Endothelial cell of umbilical vein (primary cell): ENCODE results near the gene NFXL1. TPM values are rescaled to one million over a fixed set of nuclear protein-coding genes. Genes with fewer than 3 reads are reported as not detected.

Source experiments
- BruUV-seq: library from RNA; stranded (reverse); fragments of 400-500 nt; replicated peaks from 2 replicates; lab custom pipeline; 2021; lab: Mats Ljungman, UMichigan
- CTCF ChIA-PET: fragments of 300-600, 350-600 bp; sonication (Branson Sonifier 250); formaldehyde crosslinking; loops from one replicate; lab custom pipeline; 2021; ENCODE audit warnings: antibody characterized with exemption, inconsistent platforms; lab: Charles Lee
- POLR2A ChIA-PET: fragments of 300-600, 350-600 bp; sonication (Branson Sonifier 250); formaldehyde crosslinking; loops from one replicate; lab custom pipeline; 2021; ENCODE audit warnings: antibody characterized with exemption, inconsistent platforms; lab: Charles Lee
- DNase-seq: peaks from one replicate; pipeline ENCODE4 v3.0.0-alpha.2; 2011; ENCODE audit warnings: low read depth, low spot score
- FAIRE-seq: peaks from 2 replicates; lab custom pipeline; 2011; peaks lifted over from hg19 to GRCh38; lab: Jason Lieb, UNC
- H2AFZ ChIP-seq: 2 replicates; pipeline ENCODE4 v1.6.0; 2012; ENCODE audit warnings: low read depth, low read length, control low read depth, inconsistent platforms
- H3K27ac ChIP-seq: 2 replicates; pipeline ENCODE4 v1.5.1; 2011; ENCODE audit warnings: low read depth, mild to moderate bottlenecking, control low read depth, low read length, moderate library complexity; ENCODE audit not compliant: insufficient read depth
- H3K27me3 ChIP-seq, 2 experiments: 2 replicates each; pipeline versions ENCODE4 v1.6.0 to v1.6.1; 2011; ENCODE audit warnings: low read length in 2 of 2, mixed read lengths in 1 of 2; ENCODE audit not compliant: control insufficient read depth in 2 of 2, insufficient read depth in 2 of 2
- H3K36me3 ChIP-seq, 2 experiments: 2 replicates in 1 of 2; 3 replicates in 1 of 2; pipeline ENCODE4 v1.5.1; 2011; ENCODE audit warnings: low read length in 2 of 2, mild to moderate bottlenecking in 1 of 2, moderate library complexity in 1 of 2; ENCODE audit not compliant: control insufficient read depth in 2 of 2, insufficient read depth in 2 of 2; ENCODE audit errors: extremely low read depth in 1 of 2
- H3K4me1 ChIP-seq: 3 replicates; pipeline ENCODE4 v1.5.1; 2011; ENCODE audit warnings: mild to moderate bottlenecking, low read length; ENCODE audit not compliant: control insufficient read depth, insufficient read depth; ENCODE audit errors: extremely low read depth
- H3K4me2 ChIP-seq: 2 replicates; pipeline ENCODE4 v1.6.1; 2011; ENCODE audit warnings: low read length, control low read depth, mixed read lengths; ENCODE audit not compliant: insufficient read depth
- H3K4me3 ChIP-seq, 3 experiments: fragments of 200-600 bp in 1 of 3; sonication (generic), shearing (Covaris generic) in 1 of 3; replicated peaks in 1 of 3; 2 replicates each; pipeline ENCODE4 v1.5.1; 2011 to 2016; ENCODE audit warnings: control low read depth in 3 of 3, low read length in 3 of 3, mild to moderate bottlenecking in 2 of 3, inconsistent platforms in 1 of 3, low read depth in 1 of 3, moderate library complexity in 1 of 3; ENCODE audit not compliant: insufficient read depth in 1 of 3
- H3K79me2 ChIP-seq: 2 replicates; pipeline ENCODE4 v1.6.0; 2012; ENCODE audit warnings: low read length, inconsistent platforms; ENCODE audit not compliant: control insufficient read depth, insufficient read depth
- H3K9ac ChIP-seq: replicated peaks from 2 replicates; pipeline ENCODE3; 2011; ENCODE audit warnings: low read length, control low read depth; ENCODE audit not compliant: insufficient read depth; ENCODE audit errors: extremely low read depth
- H3K9me1 ChIP-seq: replicated peaks from 3 replicates; pipeline ENCODE4 v1.6.0; 2011; ENCODE audit warnings: mild to moderate bottlenecking, low read length; ENCODE audit not compliant: control insufficient read depth, insufficient read depth; ENCODE audit errors: extremely low read depth
- H3K9me3 ChIP-seq: replicated peaks from 2 replicates; pipeline ENCODE4 v1.5.1; 2012; ENCODE audit warnings: low read length, inconsistent platforms; ENCODE audit not compliant: control insufficient read depth, insufficient read depth
- H4K20me1 ChIP-seq: replicated peaks from 2 replicates; pipeline ENCODE3; 2011; ENCODE audit warnings: mild to moderate bottlenecking, low read length; ENCODE audit not compliant: control insufficient read depth, insufficient read depth; ENCODE audit errors: extremely low read depth
- CTCF ChIP-seq, 2 donors: IDR thresholded peaks; 1 replicate in 1 of 2; 2 replicates in 1 of 2; pipeline ENCODE4 v1.5.1; 2011; ENCODE audit warnings: low read length in 2 of 2, mild to moderate bottlenecking in 2 of 2, moderate library complexity in 2 of 2, control low read depth in 1 of 2, inconsistent platforms in 1 of 2, low read depth in 1 of 2; ENCODE audit not compliant: insufficient read depth in 1 of 2; ENCODE audit errors: extremely low read depth in 1 of 2
- EZH2 ChIP-seq: IDR thresholded peaks from 2 replicates; pipeline ENCODE4 v1.6.1; 2012; ENCODE audit warnings: borderline replicate concordance, low read depth, mild to moderate bottlenecking, moderate library complexity, low read length, inconsistent platforms; ENCODE audit not compliant: severe bottlenecking
- FOS ChIP-seq: IDR thresholded peaks from 2 replicates; pipeline ENCODE4 v1.6.1; 2011; ENCODE audit warnings: mild to moderate bottlenecking, low read length, moderate library complexity, borderline replicate concordance; ENCODE audit not compliant: insufficient read depth
- GATA2 ChIP-seq: IDR thresholded peaks from 2 replicates; pipeline ENCODE4 v1.7.0; 2011; ENCODE audit warnings: low read depth, mild to moderate bottlenecking, moderate library complexity, mixed read lengths, low read length; ENCODE audit not compliant: insufficient read length, insufficient read depth
- JUN ChIP-seq: IDR thresholded peaks from 2 replicates; pipeline ENCODE4 v1.6.1; 2011; ENCODE audit warnings: borderline replicate concordance, low read depth; ENCODE audit not compliant: insufficient read length, insufficient read depth
- MAX ChIP-seq: IDR thresholded peaks from 2 replicates; pipeline ENCODE4 v1.6.1; 2011; ENCODE audit not compliant: insufficient read depth, insufficient read length
- MYC ChIP-seq: IDR thresholded peaks from one replicate; pipeline ENCODE4 v1.6.1; 2011; ENCODE audit warnings: mild to moderate bottlenecking, low read depth, low read length
- POLR2A ChIP-seq: IDR thresholded peaks from 2 replicates; pipeline ENCODE4 v1.6.1; 2012; ENCODE audit warnings: low read depth, mild to moderate bottlenecking, control low read depth, low read length
- POLR2AphosphoS5 ChIP-seq: IDR thresholded peaks from 2 replicates; pipeline ENCODE4 v1.6.1; 2012; ENCODE audit warnings: low read depth, mild to moderate bottlenecking, control low read depth, low read length, moderate library complexity; ENCODE audit not compliant: insufficient read depth
- dilution Hi-C: fragments of 300-500 bp; cut with MboI; formaldehyde crosslinking; loops from one replicate; pipeline ENCODE4 v1.15.0; 2019; ENCODE audit warnings: low sequenced_read_pairs; ENCODE audit not compliant: extremely low pct_ligation_motif_present
- intact Hi-C: fragments of 100-400 bp; cut with micrococcal nuclease; formaldehyde crosslinking; loops from one replicate; pipeline ENCODE4 v1.10.0; 2022
- polyA plus RNA-seq, 4 experiments: library from polyadenylated mRNA; depleted of rRNA in 3 of 4; stranded (reverse) in 3 of 4; unstranded in 1 of 4; fragments of >200 nt; gene quantifications; 2 replicates each; pipeline versions ENCODE4 v1.2.1 to v1.2.3, GENCODE V29; 2011 to 2012; ENCODE audit warnings: missing spikeins in 1 of 4
- total RNA-seq: library from RNA; stranded (reverse); gene quantifications from 2 replicates; pipeline ENCODE4 v1.2.3, GENCODE V29; 2021

The NFXL1 gene
- total and polyA plus RNA-seq, 2 donors (not counting 3 experiments of a cell fraction or from before 2014, with no cell fraction given): 5.1 to 14.6 TPM

- no peaks in the 10 kb centered on the region for H3K79me2 ChIP-seq
- FAIRE-seq: no peak
- H2AFZ ChIP-seq: no peak overlapping the region
- no peak for DNase-seq
- CTCF ChIA-PET: interaction anchor here (1.1 to 1.5 kb wide), 2 partner anchors 8 to 163 kb away, joined by 5 read pairs; no protein-coding TSS in a partner anchor
- BruUV-seq: no TSS peak
- H3K4me2 ChIP-seq: no peak overlapping the region
- POLR2A ChIA-PET: no interaction called here
- dilution Hi-C loops (no loop called here), intact Hi-C loops (loop anchor here (10.0 kb wide), 2 partner anchors 266 to 346 kb away; partner anchors contain the start of gene ATP10D)
- no peaks in the 10 kb centered on the region for H3K9me1 ChIP-seq
- H3K9me3 ChIP-seq: no peaks in the 10 kb centered on the region
- peaks cover 0 to 9% of the 10 kb centered on the region in 2 experiments for H3K27me3 ChIP-seq
- no peaks in the 10 kb centered on the region for H3K36me3 ChIP-seq
- TF ChIP-seq POLR2AphosphoS5: no peak
- TF ChIP-seq MAX: no peak
- no peak for TF ChIP-seq POLR2A
- TF ChIP-seq GATA2: no peak
- no peak for TF ChIP-seq CTCF (IDR thresholded peaks at IDR 0.05; ENCODE audit: extremely low read depth in 1 of 2, insufficient read depth in 1 of 2, low read depth in 1 of 2, low read length in 2 of 2)
- no peak for TF ChIP-seq FOS
- TF ChIP-seq EZH2: no peak
- no peak for TF ChIP-seq MYC
- TF ChIP-seq JUN: no peak
- H3K4me3 ChIP-seq: no peak overlapping the region
- H3K9ac ChIP-seq: no peak overlapping the region
- no peaks in the 10 kb centered on the region for H4K20me1 ChIP-seq
- peaks cover 9% of the 10 kb centered on the region for H3K4me1 ChIP-seq
- no peak overlapping the region for H3K27ac ChIP-seq
These were observed 83.2 kb downstream of the NFXL1 start for GRCh38 chr4:47831026-47831679.
